ENCODE results near the gene YBX3. TPM values are rescaled to one million over a fixed set of nuclear protein-coding genes. Genes with fewer than 3 reads are reported as not detected.

Gene YBX3
- total RNA-seq, 1 donor from 2014 or later, result 6.9 TPM

DNA sequence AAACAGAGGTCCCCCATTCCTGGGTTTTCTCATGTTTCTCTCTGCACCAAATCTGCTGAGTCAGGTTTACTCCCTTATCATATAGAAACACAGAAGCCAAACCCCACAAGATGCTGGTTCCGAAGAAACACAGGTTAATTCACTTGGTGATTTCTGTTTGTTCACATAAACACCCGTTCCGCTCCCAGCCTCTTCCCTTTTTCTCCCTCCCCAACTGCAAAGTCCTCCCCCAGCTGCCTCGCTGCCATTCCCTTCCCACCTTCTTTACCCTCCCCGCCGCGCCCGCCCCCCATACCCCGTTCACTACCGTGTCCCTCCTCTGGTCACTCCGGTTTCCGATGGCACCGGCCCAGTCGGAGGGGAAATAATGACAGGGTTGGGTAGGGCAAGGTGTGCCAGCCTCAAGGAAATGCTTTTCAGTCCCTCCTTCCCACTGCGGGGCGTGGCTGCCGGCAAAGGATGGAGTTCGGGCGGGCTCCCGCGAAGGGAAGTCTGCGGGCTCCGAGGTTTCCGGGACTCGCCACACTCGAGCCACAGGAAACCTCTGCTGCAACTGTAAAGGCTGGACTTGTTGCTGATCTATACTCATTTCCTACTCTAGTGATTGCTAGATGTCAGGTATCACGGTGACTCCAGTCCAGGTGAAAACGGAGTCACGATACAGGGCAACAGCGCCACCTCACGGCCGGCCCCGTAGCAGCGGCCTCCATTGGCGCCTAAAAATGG is 49.3 kb downstream of the YBX3 start, which contains the start of gene STYK1:
Gene STYK1, minus strand, starts transcription at position 394 of the 726 bp plus-strand sequence. CDS start 39,434 bp downstream, outside the sequence.
- DNase-seq (ENCODE audit: low spot score in 2 of 2) (peak; percentile 14 to 49), FAIRE-seq (no peak)

- no peak for FAIRE-seq
- DNase-seq (ENCODE audit: low spot score in 2 of 2), result no peak
These were observed 50.8 kb downstream of the YBX3 start for GRCh38 chr12:10672231-10672868.

DNA sequence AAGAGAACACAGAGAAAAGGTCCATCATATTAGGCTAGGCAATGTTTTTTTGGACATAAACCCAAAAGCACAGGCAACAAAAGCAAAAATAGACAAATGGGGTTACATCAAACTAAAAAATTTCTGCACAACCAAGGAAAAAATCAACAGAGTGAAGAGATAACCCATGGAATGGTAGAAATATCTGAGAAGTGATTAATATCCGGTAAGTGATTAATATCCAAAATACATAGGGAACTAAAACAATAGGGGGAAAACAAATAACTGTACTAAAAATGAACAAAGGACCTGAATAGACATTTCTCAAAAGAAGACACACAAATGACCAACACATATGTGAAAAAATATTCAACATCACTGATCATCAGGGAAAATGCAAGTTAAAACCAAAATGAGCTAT is 53.6 kb downstream of the YBX3 start:
- DNase-seq (ENCODE audit: low spot score in 2 of 2), result no peak
- no peak for FAIRE-seq

DNA sequence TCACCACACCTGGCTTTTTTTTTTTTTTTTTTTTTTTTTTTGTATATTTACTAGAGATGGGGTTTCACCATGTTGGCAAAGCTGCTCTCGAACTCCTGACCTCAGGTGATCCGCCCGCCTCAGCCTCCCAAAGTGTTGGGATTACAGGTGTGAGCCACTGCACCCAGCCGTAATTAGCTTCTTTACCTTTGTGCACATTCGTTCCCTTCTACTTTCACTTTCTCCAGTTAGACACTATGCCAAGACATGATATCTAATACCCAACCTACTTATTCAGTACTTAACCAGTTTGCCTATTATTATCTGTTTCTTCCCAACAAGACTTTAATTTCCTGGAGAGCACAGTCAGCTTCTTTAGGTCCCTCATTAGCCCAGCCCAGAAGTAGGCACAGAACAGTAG is 54.6 kb downstream of the YBX3 start:
- FAIRE-seq (no peak), DNase-seq (ENCODE audit: low spot score in 2 of 2) (no peak)

DNA sequence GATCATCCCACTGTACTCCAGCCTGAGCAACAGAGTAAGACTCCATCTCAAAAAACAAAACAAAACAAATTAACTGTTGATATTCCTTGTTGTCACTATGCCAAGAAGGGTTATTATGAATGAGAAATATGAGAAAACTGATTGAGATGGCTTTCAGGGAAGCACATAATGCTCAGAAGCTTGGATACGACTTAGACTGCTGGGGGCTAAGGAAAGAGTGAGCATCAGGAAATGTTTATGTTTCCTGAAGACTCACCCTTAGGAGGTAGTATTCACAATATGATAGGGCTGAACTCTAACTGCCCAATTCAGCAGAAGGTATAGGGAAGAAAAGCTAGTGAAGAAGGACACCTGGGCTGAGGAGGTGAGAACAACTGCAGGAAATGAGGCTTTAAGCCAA is 55.5 kb downstream of the YBX3 start:
- DNase-seq (ENCODE audit: low spot score in 2 of 2) (no peak), FAIRE-seq (no peak)

GRCh38 chr12:10664499-10664898 is 58.6 kb downstream of the YBX3 start:
- DNase-seq (ENCODE audit: low spot score in 2 of 2) (no peak), FAIRE-seq (no peak)

GRCh38 chr12:10663869-10664268 is 59.3 kb downstream of the YBX3 start:
- DNase-seq (ENCODE audit: low spot score in 2 of 2) (no peak), FAIRE-seq (no peak)

- no peak for DNase-seq (ENCODE audit: low spot score in 2 of 2)
These were observed 61.8 kb downstream of the YBX3 start for GRCh38 chr12:10661338-10661737.

GRCh38 chr12:10654003-10654402 is 69.1 kb downstream of the YBX3 start:
- no peak for FAIRE-seq

More at GRCh38 chr12:10661338-10661737, 61.8 kb downstream of the YBX3 start:
- FAIRE-seq, result no peak

DNA sequence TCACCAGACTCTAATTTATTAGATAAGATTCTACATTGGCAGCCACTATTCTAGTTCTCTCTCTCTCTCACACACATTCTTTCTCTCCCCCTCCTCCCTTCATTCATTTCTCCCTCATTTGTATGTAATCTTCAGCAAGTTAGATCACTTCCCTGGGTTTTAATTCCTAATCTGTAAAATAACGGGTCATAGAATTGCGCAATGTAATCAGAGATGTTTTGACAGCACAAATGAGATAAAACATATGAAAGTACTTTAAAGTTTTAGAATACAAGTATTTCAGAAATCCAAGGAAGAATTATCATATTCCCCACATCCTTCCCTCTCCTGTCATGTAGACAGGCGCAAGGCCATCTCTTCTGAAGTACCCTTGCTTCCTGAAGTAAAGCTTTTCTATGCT is 70.9 kb downstream of the YBX3 start:
- no peak for FAIRE-seq

More at GRCh38 chr12:10654003-10654402, 69.1 kb downstream of the YBX3 start:
- no peak for DNase-seq (ENCODE audit: low spot score in 2 of 2)

More for the DNA sequence above, 70.9 kb downstream of the YBX3 start:
- DNase-seq (ENCODE audit: low spot score in 2 of 2), result no peak

Other genes with a start within 250 kb of the YBX3 start
- 1.6 TPM for gene EIF2S3B, start 217.4 kb downstream of the YBX3 start, total RNA-seq
- 18.3 TPM for gene MAGOHB, start 109.7 kb downstream of the YBX3 start, total RNA-seq
- gene STYK1, start 49.3 kb downstream of the YBX3 start, total RNA-seq, result 2.9 TPM
- gene TAS2R7, start 79.3 kb upstream of the YBX3 start, total RNA-seq, result 0.41 TPM
- under 0.01 TPM for gene TAS2R8, start 84.0 kb upstream of the YBX3 start, total RNA-seq
- 0.41 TPM for gene TAS2R9, start 86.8 kb upstream of the YBX3 start, total RNA-seq
- gene TAS2R10, start 103.0 kb upstream of the YBX3 start, total RNA-seq, result 2.4 TPM
- gene PRR4, start 126.2 kb upstream of the YBX3 start, total RNA-seq, result 1.2 TPM
- 42.0 TPM for gene PRH1, start 160.9 kb upstream of the YBX3 start, total RNA-seq
- 2.4 TPM for gene TAS2R13, start 186.2 kb upstream of the YBX3 start, total RNA-seq
- gene PRH2, start 205.9 kb upstream of the YBX3 start, total RNA-seq, result not detected
- gene TAS2R14, start 215.9 kb upstream of the YBX3 start, total RNA-seq, result 5.3 TPM